Measurements from ENCODE around the gene HERPUD1. TPM values are rescaled to one million over a fixed set of nuclear protein-coding genes. Genes with fewer than 3 reads are reported as not detected.

Gene HERPUD1
- total and polyA plus RNA-seq, 9 of the 15 experiments (the other 6 are each of a cell fraction or from before 2014, with no cell fraction given): 14.2 to 60.7 (median 37.4) TPM

- POLR2A ChIA-PET: interaction anchor here (1.1 to 1.2 kb wide), 2 partner anchors 32 to 40 kb away, joined by 3 read pairs; no protein-coding TSS in a partner anchor
- TF ChIP-seq MGA (IDR thresholded peaks at IDR 0.05) (no peak), ZKSCAN8 (CRISPR knock-in tag; IDR thresholded peaks at IDR 0.05) (no peak), ZNF239 (CRISPR knock-in tag; IDR thresholded peaks at IDR 0.05) (no peak), SMAD4 (CRISPR knock-in tag; conservative IDR thresholded peaks at IDR 0.05) (no peak), ZNF717 (CRISPR knock-in tag; IDR thresholded peaks at IDR 0.05) (no peak)
Measured at GRCh38 chr16:56973294-56973689, 41.4 kb downstream of the HERPUD1 start.

More at GRCh38 chr16:56973294-56973689, 41.4 kb downstream of the HERPUD1 start:
- H2AFZ ChIP-seq (ENCODE audit: low read depth, low read length): no peak overlapping the region
- no peak for DNase-seq (ENCODE audit: extremely low read depth in 1 of 4, low spot score in 3 of 4)
- peaks cover 2% of the 10 kb centered on the region; the same call in 1 of the 2 replicates for H3K9me3 ChIP-seq (replicated peaks; ENCODE audit: control insufficient read depth, insufficient read depth, low read depth, low read length)
- H3K79me2 ChIP-seq (ENCODE audit: control insufficient read depth, insufficient read depth, low read length): no peaks in the 10 kb centered on the region
- peak overlapping the region; percentile 3; the same call in 1 of the 2 replicates for H3K4me2 ChIP-seq (ENCODE audit: insufficient read depth, low read length)
- H3K4me3 ChIP-seq: no peak overlapping the region
- CTCF ChIA-PET (ENCODE audit: low intra/inter-chr PET ratio): no interaction called here
- BruUV-seq (replicated peaks): no TSS peak
- H3K9ac ChIP-seq (ENCODE audit: insufficient read depth in 1 of 2, low read depth in 2 of 2, low read length in 2 of 2): no peak overlapping the region
- no peaks in the 10 kb centered on the region for H3K36me3 ChIP-seq (ENCODE audit: control insufficient read depth, insufficient read depth, low read length)
- no peak overlapping the region for H3K27ac ChIP-seq (ENCODE audit: extremely low read depth, low read depth, low read length)
- peaks cover 32 to 58% of the 10 kb centered on the region in 2 experiments; a peak in 4 of 5 replicates for H3K27me3 ChIP-seq (ENCODE audit: control insufficient read depth in 2 of 2, insufficient read depth in 2 of 2, low read length in 2 of 2)
- WGBS (ENCODE audit: insufficient coverage, low coverage, missing lambda C conversion rate): 4% methylated on average over 6 of the region's 9 CpGs
- H3K9me1 ChIP-seq (ENCODE audit: control insufficient read depth, insufficient read depth, low read length): no peaks in the 10 kb centered on the region
- ATAC-seq: no peak
- FAIRE-seq: no peak
- peaks cover 0 to 5% of the 10 kb centered on the region in 2 experiments; a peak in 3 of 5 replicates for H3K4me1 ChIP-seq (replicated peaks in 1 of 2; ENCODE audit: control insufficient read depth in 2 of 2, insufficient read depth in 2 of 2, low read length in 2 of 2)
- H4K20me1 ChIP-seq (replicated peaks; ENCODE audit: control insufficient read depth, insufficient read depth, low read length): no peaks in the 10 kb centered on the region
- intact Hi-C loops (cut with micrococcal nuclease): no loop called here
- in situ Hi-C loops (cut with MboI): no loop called here
